Testis (tissue), 2 donors: Measurements from ENCODE around the gene GRK4.

Experiments
- CTCF ChIP-seq, 3 experiments: fragments of 450-650 bp in 2 of 3; fragments of 200-600 bp in 1 of 3; sonication (generic) in 1 of 3; IDR thresholded peaks; one replicate each; pipeline ENCODE4 v1.5.1; 2016 to 2019; ENCODE audit warnings: antibody characterized with exemption in 3 of 3, mild to moderate bottlenecking in 2 of 3, moderate library complexity in 1 of 3
- POLR2A ChIP-seq: fragments of 450-650 bp; IDR thresholded peaks from one replicate; pipeline ENCODE4 v1.6.1; 2017; ENCODE audit warnings: antibody characterized with exemption, mild to moderate bottlenecking, moderate library complexity

GRCh38 chr4:2944091-2944482, 19.3 kb upstream of the GRK4 start:
- TF ChIP-seq CTCF (IDR thresholded peaks at IDR 0.05) (no peak), POLR2A (no peak)
